SU-DHL-6 (cell line): ENCODE measurements around the gene CGN.

Source experiments
- H2AFZ ChIP-seq: fragments of 200-600 bp; sonication (generic); 2 replicates; pipeline ENCODE4 v1.6.1; 2014; ENCODE audit warnings: low read depth, mild to moderate bottlenecking, moderate library complexity, mixed read lengths, antibody characterized with exemption, low read length; ENCODE audit not compliant: severe bottlenecking
- H3F3A ChIP-seq: fragments of 200-600 bp; shearing (Covaris generic); 2 replicates; pipeline ENCODE4 v1.6.0; 2016; ENCODE audit warnings: antibody characterized with exemption, mild to moderate bottlenecking; ENCODE audit not compliant: insufficient read depth
- H3K27ac ChIP-seq: fragments of 200-600 bp; sonication (generic); 2 replicates; pipeline ENCODE4 v1.5.1; 2016; ENCODE audit warnings: low read depth, mild to moderate bottlenecking, low read length, moderate library complexity, mixed read lengths
- H3K27me3 ChIP-seq: fragments of 200-600 bp; sonication (generic), shearing (Covaris generic); 2 replicates; pipeline ENCODE4 v1.6.0; 2014; ENCODE audit warnings: mild to moderate bottlenecking, low read length
- H3K36me3 ChIP-seq: fragments of 200-600 bp; sonication (generic); 2 replicates; pipeline ENCODE4 v1.6.1; 2014; ENCODE audit warnings: mild to moderate bottlenecking, low read length, mixed read lengths
- H3K4me2 ChIP-seq: fragments of 300-600, 200-600 bp; shearing (Covaris generic), sonication (generic); 2 replicates; pipeline ENCODE4 v1.6.0; 2014; ENCODE audit warnings: low read length, low read depth, mild to moderate bottlenecking; ENCODE audit not compliant: poor library complexity, severe bottlenecking
- H3K4me3 ChIP-seq: fragments of 200-600 bp; sonication (generic); 2 replicates; pipeline ENCODE4 v1.5.1; 2014; ENCODE audit warnings: antibody characterized with exemption, low read length, mild to moderate bottlenecking, mixed read lengths; ENCODE audit not compliant: insufficient read depth, poor library complexity, severe bottlenecking
- H3K79me2 ChIP-seq: fragments of 200-600 bp; sonication (generic); 2 replicates; pipeline ENCODE4 v1.6.1; 2014; ENCODE audit warnings: mild to moderate bottlenecking, low read length, moderate library complexity; ENCODE audit not compliant: insufficient read depth
- H3K9ac ChIP-seq: fragments of 200-600 bp; sonication (generic); 2 replicates; pipeline ENCODE4 v1.7.0; 2014; ENCODE audit warnings: mild to moderate bottlenecking, low read length
- H3K9me2 ChIP-seq: fragments of 200-600 bp; sonication (generic); replicated peaks from 2 replicates; pipeline ENCODE4 v1.6.1; 2014; ENCODE audit warnings: low read length; ENCODE audit not compliant: insufficient read depth
- H3K9me3 ChIP-seq: fragments of 200-600 bp; sonication (generic); 2 replicates; pipeline ENCODE4 v1.6.1; 2014; ENCODE audit warnings: low read length, mixed read lengths; ENCODE audit not compliant: insufficient read depth
- H4K20me1 ChIP-seq: fragments of 200-600 bp; sonication (generic); 2 replicates; pipeline ENCODE4 v1.6.1; 2014; ENCODE audit warnings: low read depth, mild to moderate bottlenecking, antibody characterized with exemption, low read length, moderate library complexity, mixed read lengths
- CTCF ChIP-seq: fragments of 200-600 bp; sonication (generic); IDR thresholded peaks from one replicate; pipeline ENCODE4 v1.5.1; 2017; ENCODE audit warnings: antibody characterized with exemption, mild to moderate bottlenecking, low read length, moderate library complexity; ENCODE audit not compliant: insufficient read depth, poor library complexity, severe bottlenecking
- EZH2phosphoT487 ChIP-seq: fragments of 200-600 bp; sonication (generic), shearing (Covaris generic); conservative IDR thresholded peaks from 2 replicates; pipeline ENCODE4 v1.6.1; 2018; ENCODE audit warnings: mild to moderate bottlenecking, antibody characterized with exemption, low read length, moderate library complexity, mixed read lengths

CGN gene

GRCh38 chr1:151509350-151510019 lies 1.7 kb upstream of the CGN start:
- Histone ChIP-seq H2AFZ (no peak overlapping the region), H4K20me1 (no peaks in the 10 kb centered on the region), H3K27me3 (no peaks in the 10 kb centered on the region), H3K79me2 (no peaks in the 10 kb centered on the region), H3K9ac (no peak overlapping the region), H3K4me3 (no peak overlapping the region), H3K27ac (no peak overlapping the region), H3K9me3 (no peaks in the 10 kb centered on the region), H3K9me2 (no peaks in the 10 kb centered on the region), H3F3A (peaks cover 6% of the 10 kb centered on the region; the same call in 1 of the 2 replicates), H3K36me3 (no peaks in the 10 kb centered on the region), H3K4me2 (no peak overlapping the region)
- no peak for TF ChIP-seq CTCF
- TF ChIP-seq EZH2phosphoT487: no peak

DNA sequence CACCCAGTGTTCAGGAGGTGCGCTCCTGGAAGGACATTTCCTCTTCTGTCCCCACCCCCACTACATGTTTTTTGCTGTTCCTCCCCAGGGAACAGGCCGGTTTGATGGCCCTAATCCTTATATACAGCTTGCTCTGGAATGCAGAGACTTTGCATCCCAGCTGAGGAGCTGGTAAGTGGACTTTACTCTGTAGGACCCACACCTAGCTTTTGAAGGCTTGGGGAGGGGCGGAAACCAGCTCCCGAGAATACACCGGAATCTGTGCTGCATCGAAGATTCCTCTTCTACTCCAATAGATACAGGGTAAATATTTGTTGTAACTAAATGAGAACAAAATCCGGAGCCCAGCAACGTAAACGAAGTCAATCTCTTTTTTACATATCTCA lies 1.2 kb upstream of the CGN start:
- H3F3A ChIP-seq: peaks cover 6% of the 10 kb centered on the region; the same call in 1 of the 2 replicates
- no peaks in the 10 kb centered on the region for H3K79me2 ChIP-seq
- H3K9ac ChIP-seq: 0 out of 2 replicates have a peak overlapping the region, but pooled peaks have one; percentile 66
- H4K20me1 ChIP-seq: no peaks in the 10 kb centered on the region
- no peaks in the 10 kb centered on the region for H3K9me2 ChIP-seq
- TF ChIP-seq CTCF: no peak
- peak overlapping the region; percentile 75 for H3K4me2 ChIP-seq
- H3K27ac ChIP-seq: no peak overlapping the region
- no peaks in the 10 kb centered on the region for H3K9me3 ChIP-seq
- no peaks in the 10 kb centered on the region for H3K36me3 ChIP-seq
- H2AFZ ChIP-seq: no peak overlapping the region
- no peak overlapping the region for H3K4me3 ChIP-seq
- no peaks in the 10 kb centered on the region for H3K27me3 ChIP-seq

GRCh38 chr1:151510614-151510956 lies 602 bp upstream of the CGN start:
- H3K9me2 ChIP-seq: no peaks in the 10 kb centered on the region
- peak overlapping the region; percentile 75 for H3K4me2 ChIP-seq
- no peaks in the 10 kb centered on the region for H3K9me3 ChIP-seq
- H3K36me3 ChIP-seq: no peaks in the 10 kb centered on the region
- H3F3A ChIP-seq: peaks cover 6% of the 10 kb centered on the region; the same call in 1 of the 2 replicates
- H4K20me1 ChIP-seq: no peaks in the 10 kb centered on the region
- peak overlapping the region; percentile 66 for H3K9ac ChIP-seq
- H3K4me3 ChIP-seq: peak overlapping the region; percentile 79
- peak overlapping the region; percentile 96 for H2AFZ ChIP-seq
- TF ChIP-seq CTCF: no peak
- no peak for TF ChIP-seq EZH2phosphoT487
- H3K27me3 ChIP-seq: no peaks in the 10 kb centered on the region
- no peak overlapping the region for H3K27ac ChIP-seq
- H3K79me2 ChIP-seq: no peaks in the 10 kb centered on the region
